Esophagus muscularis mucosa (tissue), 4 donors: Measurements from ENCODE around the gene KITLG. TPM values are rescaled to one million over a fixed set of nuclear protein-coding genes. Genes with fewer than 3 reads are reported as not detected.
"Not testable (repeated sequence)": the region's sequence is repeated elsewhere in the genome, so short reads cannot be mapped to it uniquely, and the experiment has no call there.

Experiments used
- DNase-seq: peaks from one replicate; pipeline ENCODE4 v3.0.0-alpha.2; 2017; ENCODE audit errors: extremely low spot score
- H3K27ac ChIP-seq, 4 donors: fragments of 200-600 bp; sonication (generic); replicated peaks in 1 of 4; 1 replicate in 3 of 4; 2 replicates in 1 of 4; pipeline ENCODE4 v1.5.1; 2016 to 2019; ENCODE audit warnings: mild to moderate bottlenecking in 1 of 4
- H3K27me3 ChIP-seq, 4 donors: fragments of 200-600 bp; sonication (generic); one replicate each; pipeline versions ENCODE4 v1.5.1 to v1.6.0; 2016 to 2019
- H3K36me3 ChIP-seq, 4 donors: fragments of 200-600 bp; sonication (generic); one replicate each; pipeline ENCODE4 v1.5.1; 2016 to 2019
- H3K4me1 ChIP-seq, 4 donors: fragments of 200-600 bp; sonication (generic); one replicate each; pipeline ENCODE4 v1.5.1; 2016 to 2019
- H3K4me3 ChIP-seq, 4 donors: fragments of 200-600 bp; sonication (generic); 1 replicate in 2 of 4; 2 replicates in 2 of 4; pipeline ENCODE4 v1.5.1; 2016 to 2019; ENCODE audit warnings: mild to moderate bottlenecking in 4 of 4, moderate library complexity in 1 of 4
- H3K9me3 ChIP-seq, 4 donors: fragments of 200-600 bp; sonication (generic); 1 replicate in 3 of 4; 2 replicates in 1 of 4; pipeline ENCODE4 v1.5.1; 2016 to 2019
- EP300 ChIP-seq: sonication (generic); formaldehyde crosslinking; IDR thresholded peaks from one replicate; pipeline ENCODE4 v1.6.1; 2017; ENCODE audit warnings: antibody characterized with exemption
- POLR2A ChIP-seq: fragments of 450-650 bp; IDR thresholded peaks from one replicate; pipeline ENCODE4 v1.6.1; 2017; ENCODE audit warnings: antibody characterized with exemption, moderate library complexity, mild to moderate bottlenecking, low read depth
- POLR2AphosphoS5 ChIP-seq, 2 donors: sonication (generic); formaldehyde crosslinking; IDR thresholded peaks; one replicate each; pipeline ENCODE4 v1.6.1; 2017; ENCODE audit warnings: antibody characterized with exemption in 2 of 2
- whole genome bisulfite sequencing: methylation state at CpG from one replicate; pipeline ENCODE4 v1.1.5; 2018; 5-methylcytosine and 5-hydroxymethylcytosine counted together
- intact Hi-C: fragments of 100-400 bp; cut with DNase I; formaldehyde crosslinking; loops from one replicate; pipeline ENCODE4 v1.15.1; 2023
- total RNA-seq, 4 donors: library from RNA; depleted of rRNA; stranded (reverse); fragments of >200 nt; gene quantifications; one replicate each; pipeline versions ENCODE4 v1.1.0 to v1.2.1, GENCODE V29; 2016
- TF ChIP-seq, protein P1 (sequence below), 3 experiments: fragments of 200-600 bp in 2 of 3; fragments of 450-650 bp in 1 of 3; sonication (generic) in 2 of 3; IDR thresholded peaks; one replicate each; pipeline ENCODE4 v1.5.1; 2017 to 2019; ENCODE audit warnings: antibody characterized with exemption in 3 of 3, mild to moderate bottlenecking in 2 of 3, moderate library complexity in 1 of 3

KITLG gene
- 100 to 1,000 TPM in 2 of 4 donors, 10 to 100 TPM in 2; 71.7 to 147 (median 121) TPM for total RNA-seq

- Histone ChIP-seq H3K36me3 (no peaks in the 10 kb centered on the region), H3K9me3 (no peaks in the 10 kb centered on the region), H3K4me3 (peak within 1 kb of the TSS; percentile 68 to 91 (median 85)), H3K27me3 (no peaks in the 10 kb centered on the region), H3K27ac (peak within 1 kb of the TSS; percentile 78 to 85 (median 84)), H3K4me1 (peaks cover 3 to 36% (median 26%) of the 10 kb centered on the region in 4 donors)
- WGBS = under 1% methylated on average over 35 of the region's 73 CpGs
- TF ChIP-seq POLR2A = peak; percentile 50
- TF ChIP-seq, protein P1, sequence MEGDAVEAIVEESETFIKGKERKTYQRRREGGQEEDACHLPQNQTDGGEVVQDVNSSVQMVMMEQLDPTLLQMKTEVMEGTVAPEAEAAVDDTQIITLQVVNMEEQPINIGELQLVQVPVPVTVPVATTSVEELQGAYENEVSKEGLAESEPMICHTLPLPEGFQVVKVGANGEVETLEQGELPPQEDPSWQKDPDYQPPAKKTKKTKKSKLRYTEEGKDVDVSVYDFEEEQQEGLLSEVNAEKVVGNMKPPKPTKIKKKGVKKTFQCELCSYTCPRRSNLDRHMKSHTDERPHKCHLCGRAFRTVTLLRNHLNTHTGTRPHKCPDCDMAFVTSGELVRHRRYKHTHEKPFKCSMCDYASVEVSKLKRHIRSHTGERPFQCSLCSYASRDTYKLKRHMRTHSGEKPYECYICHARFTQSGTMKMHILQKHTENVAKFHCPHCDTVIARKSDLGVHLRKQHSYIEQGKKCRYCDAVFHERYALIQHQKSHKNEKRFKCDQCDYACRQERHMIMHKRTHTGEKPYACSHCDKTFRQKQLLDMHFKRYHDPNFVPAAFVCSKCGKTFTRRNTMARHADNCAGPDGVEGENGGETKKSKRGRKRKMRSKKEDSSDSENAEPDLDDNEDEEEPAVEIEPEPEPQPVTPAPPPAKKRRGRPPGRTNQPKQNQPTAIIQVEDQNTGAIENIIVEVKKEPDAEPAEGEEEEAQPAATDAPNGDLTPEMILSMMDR (IDR thresholded peaks at IDR 0.05) = peak; percentile 50 to 57 (median 53)
- no peak for TF ChIP-seq EP300
- peak; percentile 76 to 93 for TF ChIP-seq POLR2AphosphoS5 (IDR thresholded peaks at IDR 0.05)
- intact Hi-C loops = loop anchor here (5.0 to 10.0 kb wide), 2 partner anchors 57 to 255 kb away; no protein-coding TSS in a partner anchor
- peak; percentile 95 for DNase-seq
Measured at GRCh38 chr12:88580051-88580871, at the start of gene KITLG. TSS of gene KITLG (minus strand) at chr12:88580471. CDS start at chr12:88580278, 193 bp downstream.

- H3K4me1 ChIP-seq = peaks cover 0 to 10% (median 4%) of the 10 kb centered on the region in 4 donors
- H3K36me3 ChIP-seq = no peaks in the 10 kb centered on the region
- no peak for DNase-seq
- H3K27ac ChIP-seq = no peak overlapping the region
- no peak overlapping the region for H3K4me3 ChIP-seq
- no peaks in the 10 kb centered on the region for H3K9me3 ChIP-seq
- WGBS = 51% methylated on average over 2 of the region's 2 CpGs
- no peaks in the 10 kb centered on the region for H3K27me3 ChIP-seq
- TF ChIP-seq POLR2AphosphoS5 (IDR thresholded peaks at IDR 0.05) (no peak), EP300 (no peak), POLR2A (no peak)
- TF ChIP-seq, protein P1 (IDR thresholded peaks at IDR 0.05) = no peak
- intact Hi-C loops = no loop called here
Measured at GRCh38 chr12:88628856-88629509, 48.7 kb upstream of the KITLG start.

- WGBS = 97% methylated on average over 1 of the region's 1 CpG
- H3K27ac ChIP-seq, H3K36me3 ChIP-seq, H3K9me3 ChIP-seq, H3K4me3 ChIP-seq, intact Hi-C loops, H3K4me1 ChIP-seq, DNase-seq, H3K27me3 ChIP-seq: not testable (repeated sequence)
Measured at GRCh38 chr12:88628035-88628434, 47.8 kb upstream of the KITLG start.

- DNase-seq = no peak
- Histone ChIP-seq H3K9me3 (no peaks in the 10 kb centered on the region), H3K4me1 (peaks cover 0 to 10% (median 4%) of the 10 kb centered on the region in 4 donors), H3K27me3 (no peaks in the 10 kb centered on the region), H3K4me3 (no peak overlapping the region), H3K36me3 (no peaks in the 10 kb centered on the region), H3K27ac (no peak overlapping the region)
- 80% methylated on average over 1 of the region's 1 CpG for WGBS
- TF ChIP-seq, protein P1 (IDR thresholded peaks at IDR 0.05) = no peak
- no peak for TF ChIP-seq POLR2A
- intact Hi-C loops = no loop called here
Measured at GRCh38 chr12:88627501-88627900, 47.2 kb upstream of the KITLG start.

- Histone ChIP-seq H3K27me3 (no peaks in the 10 kb centered on the region), H3K4me1 (peaks cover 0 to 9% (median 4%) of the 10 kb centered on the region in 4 donors), H3K36me3 (no peaks in the 10 kb centered on the region), H3K27ac (no peak overlapping the region), H3K4me3 (no peak overlapping the region), H3K9me3 (no peaks in the 10 kb centered on the region)
- DNase-seq = no peak
- whole genome bisulfite sequencing = 77% methylated on average over 7 of the region's 7 CpGs
- TF ChIP-seq EP300 (no peak), POLR2AphosphoS5 (IDR thresholded peaks at IDR 0.05) (no peak), POLR2A (no peak)
- TF ChIP-seq, protein P1 (IDR thresholded peaks at IDR 0.05) = no peak
- intact Hi-C loops = no loop called here
Measured at GRCh38 chr12:88625356-88625755, 45.1 kb upstream of the KITLG start.
